ENCODE results near the gene ZFR2.

ZFR2 gene

DNA sequence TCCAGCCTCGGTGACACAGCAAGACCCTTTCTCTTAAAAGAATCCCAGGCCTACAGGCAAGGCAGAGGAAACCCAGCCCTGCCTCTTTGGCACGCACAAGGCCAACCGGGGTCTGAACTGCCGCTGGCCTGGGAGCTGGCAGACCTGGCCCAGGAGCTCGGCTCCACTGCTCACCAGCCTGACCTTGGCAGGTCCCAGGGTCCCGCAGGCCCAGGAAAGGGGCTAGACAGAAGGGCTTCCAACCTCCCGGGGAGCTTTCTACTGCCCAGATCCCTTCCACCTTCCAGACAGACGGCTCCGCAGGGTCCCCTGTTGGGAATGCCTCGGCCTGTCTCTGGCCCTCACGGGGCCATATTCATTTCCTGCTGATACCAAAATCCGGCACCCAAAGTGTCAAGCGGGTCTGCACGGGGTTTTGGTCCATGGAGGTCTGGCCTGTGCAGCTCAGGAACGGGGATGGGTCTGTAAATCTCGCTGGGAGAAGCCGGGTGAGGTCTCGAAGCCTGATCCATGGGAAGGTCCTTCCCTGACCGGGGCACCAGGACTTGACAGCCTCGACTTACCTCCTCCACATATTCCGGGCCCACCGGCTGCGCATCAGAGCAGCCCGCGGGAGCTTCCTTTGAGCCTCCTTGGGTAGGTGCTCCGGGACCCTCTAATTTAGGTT is 46.0 kb downstream of the ZFR2 start:
- ATAC-seq, result no peak
- TF ChIP-seq PPARA (CRISPR knock-in tag; IDR thresholded peaks at IDR 0.05; ENCODE audit: borderline replicate concordance) (no peak), ZNF565 (CRISPR knock-in tag; conservative IDR thresholded peaks at IDR 0.05; ENCODE audit: low read depth) (no peak), OSR1 (CRISPR knock-in tag; IDR thresholded peaks at IDR 0.05) (no peak), SNAI2 (CRISPR knock-in tag; IDR thresholded peaks at IDR 0.05) (no peak), PATZ1 (CRISPR knock-in tag; IDR thresholded peaks at IDR 0.05; ENCODE audit: borderline replicate concordance) (no peak), POU6F1 (CRISPR knock-in tag; IDR thresholded peaks at IDR 0.05; ENCODE audit: borderline replicate concordance, low read depth) (no peak), ISL1 (CRISPR knock-in tag; IDR thresholded peaks at IDR 0.05) (no peak), ZFP3 (CRISPR knock-in tag; IDR thresholded peaks at IDR 0.05) (no peak), CSRNP3 (CRISPR knock-in tag; IDR thresholded peaks at IDR 0.05) (no peak), ARNTL (CRISPR knock-in tag; IDR thresholded peaks at IDR 0.05; ENCODE audit: borderline replicate concordance, low read depth) (no peak)
- TF ChIP-seq, protein P1, sequence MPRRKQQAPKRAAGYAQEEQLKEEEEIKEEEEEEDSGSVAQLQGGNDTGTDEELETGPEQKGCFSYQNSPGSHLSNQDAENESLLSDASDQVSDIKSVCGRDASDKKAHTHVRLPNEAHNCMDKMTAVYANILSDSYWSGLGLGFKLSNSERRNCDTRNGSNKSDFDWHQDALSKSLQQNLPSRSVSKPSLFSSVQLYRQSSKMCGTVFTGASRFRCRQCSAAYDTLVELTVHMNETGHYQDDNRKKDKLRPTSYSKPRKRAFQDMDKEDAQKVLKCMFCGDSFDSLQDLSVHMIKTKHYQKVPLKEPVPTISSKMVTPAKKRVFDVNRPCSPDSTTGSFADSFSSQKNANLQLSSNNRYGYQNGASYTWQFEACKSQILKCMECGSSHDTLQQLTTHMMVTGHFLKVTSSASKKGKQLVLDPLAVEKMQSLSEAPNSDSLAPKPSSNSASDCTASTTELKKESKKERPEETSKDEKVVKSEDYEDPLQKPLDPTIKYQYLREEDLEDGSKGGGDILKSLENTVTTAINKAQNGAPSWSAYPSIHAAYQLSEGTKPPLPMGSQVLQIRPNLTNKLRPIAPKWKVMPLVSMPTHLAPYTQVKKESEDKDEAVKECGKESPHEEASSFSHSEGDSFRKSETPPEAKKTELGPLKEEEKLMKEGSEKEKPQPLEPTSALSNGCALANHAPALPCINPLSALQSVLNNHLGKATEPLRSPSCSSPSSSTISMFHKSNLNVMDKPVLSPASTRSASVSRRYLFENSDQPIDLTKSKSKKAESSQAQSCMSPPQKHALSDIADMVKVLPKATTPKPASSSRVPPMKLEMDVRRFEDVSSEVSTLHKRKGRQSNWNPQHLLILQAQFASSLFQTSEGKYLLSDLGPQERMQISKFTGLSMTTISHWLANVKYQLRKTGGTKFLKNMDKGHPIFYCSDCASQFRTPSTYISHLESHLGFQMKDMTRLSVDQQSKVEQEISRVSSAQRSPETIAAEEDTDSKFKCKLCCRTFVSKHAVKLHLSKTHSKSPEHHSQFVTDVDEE (CRISPR knock-in tag; IDR thresholded peaks at IDR 0.05), result no peak

- ATAC-seq, result peak; percentile 83
- no peak for TF ChIP-seq ARNTL (CRISPR knock-in tag; IDR thresholded peaks at IDR 0.05; ENCODE audit: borderline replicate concordance, low read depth)
- TF ChIP-seq CREB5 (CRISPR knock-in tag; IDR thresholded peaks at IDR 0.05; ENCODE audit: low read depth), result no peak
- no peak for TF ChIP-seq OSR1 (CRISPR knock-in tag; IDR thresholded peaks at IDR 0.05)
- no peak for TF ChIP-seq TOX (CRISPR knock-in tag; IDR thresholded peaks at IDR 0.05; ENCODE audit: borderline replicate concordance)
- no peak for TF ChIP-seq BACH2 (CRISPR knock-in tag; IDR thresholded peaks at IDR 0.05; ENCODE audit: borderline replicate concordance)
- TF ChIP-seq POU6F1 (CRISPR knock-in tag; IDR thresholded peaks at IDR 0.05; ENCODE audit: borderline replicate concordance, low read depth), result no peak
- TF ChIP-seq ZNF8 (CRISPR knock-in tag; IDR thresholded peaks at IDR 0.05), result no peak
- TF ChIP-seq ZNF565 (CRISPR knock-in tag; conservative IDR thresholded peaks at IDR 0.05; ENCODE audit: low read depth), result no peak
- TF ChIP-seq CSDC2 (CRISPR knock-in tag; IDR thresholded peaks at IDR 0.05), result no peak
- TF ChIP-seq, protein P1 (CRISPR knock-in tag; IDR thresholded peaks at IDR 0.05), result no peak
- no peak for TF ChIP-seq PPARA (CRISPR knock-in tag; IDR thresholded peaks at IDR 0.05; ENCODE audit: borderline replicate concordance)
- no peak for TF ChIP-seq PATZ1 (CRISPR knock-in tag; IDR thresholded peaks at IDR 0.05; ENCODE audit: borderline replicate concordance)
- TF ChIP-seq RARB (CRISPR knock-in tag; IDR thresholded peaks at IDR 0.05), result no peak
- TF ChIP-seq ZC3H10 (CRISPR knock-in tag; IDR thresholded peaks at IDR 0.05), result no peak
- no peak for TF ChIP-seq ZFP3 (CRISPR knock-in tag; IDR thresholded peaks at IDR 0.05)
- no peak for TF ChIP-seq ISL1 (CRISPR knock-in tag; IDR thresholded peaks at IDR 0.05)
- TF ChIP-seq CSRNP3 (CRISPR knock-in tag; IDR thresholded peaks at IDR 0.05), result no peak
- no peak for TF ChIP-seq ZNF70 (CRISPR knock-in tag; IDR thresholded peaks at IDR 0.05)
- no peak for TF ChIP-seq SNAI2 (CRISPR knock-in tag; IDR thresholded peaks at IDR 0.05)
Observed at GRCh38 chr19:3821857-3822364, 46.9 kb downstream of the ZFR2 start.

Data from SK-N-SH treated with all-trans-retinoic acid at 6 μM for 48 hours (cell line).